GM12874 (cell line): ENCODE measurements around the gene CDC34.

Experiments
- TF ChIP-seq, protein P1 (sequence below): IDR thresholded peaks from 2 replicates; pipeline ENCODE4 v1.5.1; 2011; ENCODE audit warnings: low read depth, mild to moderate bottlenecking, control low read depth, low read length, moderate library complexity; ENCODE audit not compliant: insufficient read depth

Gene CDC34

DNA sequence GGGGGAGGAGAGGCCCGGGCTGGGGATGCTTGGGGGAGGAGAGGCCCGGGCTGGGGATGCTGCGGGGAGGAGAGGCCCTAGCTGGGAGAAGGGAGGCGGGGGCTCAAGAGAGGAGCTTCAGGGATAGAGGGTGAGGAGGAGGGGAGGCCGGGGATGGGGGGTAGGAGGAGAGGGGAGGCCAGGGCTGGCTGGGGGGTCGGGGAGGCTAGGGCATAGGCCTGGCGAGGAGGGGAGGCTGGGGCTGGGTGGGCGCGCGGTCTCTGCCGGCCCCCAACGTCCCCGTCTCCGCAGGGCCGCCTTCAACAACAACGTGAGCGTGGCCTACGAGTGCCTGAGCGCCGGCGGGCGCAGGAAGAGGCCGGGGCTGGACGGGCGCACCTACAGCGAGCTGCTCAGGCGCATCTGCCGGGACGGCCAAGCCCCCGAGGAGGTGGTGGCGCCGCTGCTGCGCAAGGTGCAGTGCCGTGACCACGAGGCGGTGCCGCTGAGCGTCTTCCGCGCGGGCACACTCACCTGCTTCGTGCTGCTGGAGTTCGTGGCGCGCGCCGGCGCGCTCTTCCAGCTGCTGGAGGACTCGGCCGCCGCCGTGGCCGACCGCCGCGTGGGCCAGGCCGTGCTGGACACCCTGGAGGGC, 12.8 kb upstream of the CDC34 start:
- TF ChIP-seq, protein P1, sequence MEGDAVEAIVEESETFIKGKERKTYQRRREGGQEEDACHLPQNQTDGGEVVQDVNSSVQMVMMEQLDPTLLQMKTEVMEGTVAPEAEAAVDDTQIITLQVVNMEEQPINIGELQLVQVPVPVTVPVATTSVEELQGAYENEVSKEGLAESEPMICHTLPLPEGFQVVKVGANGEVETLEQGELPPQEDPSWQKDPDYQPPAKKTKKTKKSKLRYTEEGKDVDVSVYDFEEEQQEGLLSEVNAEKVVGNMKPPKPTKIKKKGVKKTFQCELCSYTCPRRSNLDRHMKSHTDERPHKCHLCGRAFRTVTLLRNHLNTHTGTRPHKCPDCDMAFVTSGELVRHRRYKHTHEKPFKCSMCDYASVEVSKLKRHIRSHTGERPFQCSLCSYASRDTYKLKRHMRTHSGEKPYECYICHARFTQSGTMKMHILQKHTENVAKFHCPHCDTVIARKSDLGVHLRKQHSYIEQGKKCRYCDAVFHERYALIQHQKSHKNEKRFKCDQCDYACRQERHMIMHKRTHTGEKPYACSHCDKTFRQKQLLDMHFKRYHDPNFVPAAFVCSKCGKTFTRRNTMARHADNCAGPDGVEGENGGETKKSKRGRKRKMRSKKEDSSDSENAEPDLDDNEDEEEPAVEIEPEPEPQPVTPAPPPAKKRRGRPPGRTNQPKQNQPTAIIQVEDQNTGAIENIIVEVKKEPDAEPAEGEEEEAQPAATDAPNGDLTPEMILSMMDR: no peak

DNA sequence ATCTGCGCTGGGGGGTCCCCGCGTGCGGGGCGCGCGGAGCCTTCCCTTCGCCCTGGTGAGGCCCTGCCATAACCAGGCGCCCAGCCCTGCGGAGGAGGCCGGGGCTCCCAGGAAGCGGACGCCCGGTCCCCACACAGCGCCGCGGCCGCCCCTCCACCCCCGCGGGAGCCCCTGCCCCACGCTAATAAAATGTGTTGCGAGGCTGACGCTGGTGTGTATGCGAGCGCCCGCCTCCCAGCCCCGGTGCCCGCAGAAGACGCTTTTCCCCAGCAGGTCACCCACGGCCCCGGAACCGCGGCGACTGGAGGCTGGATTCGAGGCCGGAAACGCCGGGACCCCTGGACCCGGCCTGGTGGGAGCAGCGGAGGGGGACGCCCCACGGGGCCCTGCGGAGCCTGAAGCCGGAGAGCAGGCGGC, 12.1 kb upstream of the CDC34 start:
- TF ChIP-seq, protein P1: no peak

DNA sequence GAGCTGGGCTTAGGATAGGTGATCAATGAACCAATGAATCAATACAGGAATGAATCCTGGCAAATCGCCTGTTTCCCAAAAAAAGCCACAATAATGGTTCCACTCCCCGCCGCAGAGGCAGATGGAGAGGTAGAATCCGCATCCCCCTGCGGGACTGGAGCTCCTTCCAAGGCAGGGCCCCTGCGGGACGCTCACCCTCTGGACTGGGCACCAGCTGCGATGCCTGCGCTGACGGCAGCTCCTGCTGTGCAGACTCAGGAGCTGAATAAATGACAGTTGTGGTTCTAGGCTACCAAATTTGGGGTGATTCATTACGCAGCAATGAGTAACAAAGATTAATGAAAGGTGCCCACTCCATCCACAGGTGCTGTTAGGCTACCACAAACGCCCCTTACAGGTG, 8.8 kb upstream of the CDC34 start:
- TF ChIP-seq, protein P1: no peak

DNA sequence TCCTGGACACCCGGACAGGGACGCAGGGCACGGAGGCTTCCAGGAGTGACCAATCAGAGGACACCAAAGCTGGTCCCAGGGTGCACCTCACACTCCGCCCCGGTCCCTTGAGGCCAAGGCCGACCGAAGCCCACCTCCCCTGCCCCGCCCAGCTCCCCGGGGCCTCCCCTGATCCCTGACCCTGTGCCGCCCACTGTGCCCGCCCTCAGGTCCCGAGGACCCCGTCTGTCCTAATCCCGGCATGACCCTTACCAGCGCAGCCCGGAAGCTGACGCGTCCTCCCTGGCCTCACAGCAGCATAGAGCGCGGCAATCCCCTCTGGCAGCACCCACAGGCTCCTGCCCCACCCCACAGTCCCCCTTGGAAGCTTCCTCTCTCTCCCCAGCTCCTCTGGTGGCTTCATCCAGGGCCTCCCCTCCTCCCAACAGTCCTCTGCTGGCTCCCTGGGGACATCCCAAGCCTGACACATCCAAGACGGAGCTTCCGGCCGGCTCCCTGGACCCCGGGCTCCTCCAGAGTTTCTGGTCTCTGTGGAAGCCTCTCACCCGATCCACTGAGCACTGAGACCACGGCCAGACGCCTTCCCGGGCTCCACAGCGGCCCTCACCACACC, 7.4 kb upstream of the CDC34 start:
- TF ChIP-seq, protein P1: no peak

DNA sequence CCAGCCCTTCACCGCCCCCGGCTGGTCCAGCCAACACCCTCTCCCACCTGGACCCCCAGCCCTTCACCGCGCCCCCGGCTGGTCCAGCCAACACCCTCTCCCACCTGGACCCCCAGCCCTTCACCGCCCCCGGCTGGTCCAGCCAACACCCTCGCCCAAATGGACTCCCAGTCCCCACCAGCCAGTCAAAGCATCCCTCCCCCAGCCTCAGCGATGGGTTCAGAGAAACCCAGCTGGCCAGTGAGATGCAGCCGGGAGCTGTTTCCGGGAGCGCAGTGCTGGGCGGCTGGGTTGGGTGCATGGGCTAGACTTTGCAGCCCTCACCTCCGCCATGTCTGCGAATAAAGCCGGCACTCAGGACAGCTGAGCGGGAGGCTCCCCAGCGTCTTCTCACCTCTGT, 6.5 kb upstream of the CDC34 start:
- TF ChIP-seq, protein P1: no peak

DNA sequence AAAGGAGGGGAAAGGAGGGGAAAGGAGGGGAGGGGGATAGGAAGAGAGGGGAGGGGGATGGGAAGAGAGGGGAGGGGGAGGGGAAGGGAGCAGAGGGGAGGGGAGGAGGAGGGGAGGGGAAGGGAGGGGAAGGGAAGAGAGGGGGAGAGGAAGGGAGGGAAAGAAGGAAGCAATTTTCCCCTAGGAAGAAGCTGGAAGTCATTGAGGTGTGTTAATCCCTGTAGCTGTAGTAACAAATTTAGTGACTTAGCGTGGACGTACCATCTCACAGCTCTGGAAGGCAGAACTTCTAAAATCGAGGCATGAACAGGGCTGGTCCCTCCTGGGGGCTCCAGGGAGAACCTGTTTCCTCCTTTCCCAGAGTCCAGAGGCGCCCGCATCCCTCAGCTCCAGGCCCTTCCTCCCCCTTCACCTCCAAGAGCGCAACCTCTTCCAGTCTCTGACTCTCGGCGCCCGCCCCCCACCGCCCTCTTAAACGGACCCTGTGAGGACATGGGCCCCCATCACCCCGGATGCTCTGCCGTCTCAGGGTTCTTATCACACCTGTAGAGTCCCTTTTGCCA, 5.6 kb upstream of the CDC34 start:
- TF ChIP-seq, protein P1: no peak

DNA sequence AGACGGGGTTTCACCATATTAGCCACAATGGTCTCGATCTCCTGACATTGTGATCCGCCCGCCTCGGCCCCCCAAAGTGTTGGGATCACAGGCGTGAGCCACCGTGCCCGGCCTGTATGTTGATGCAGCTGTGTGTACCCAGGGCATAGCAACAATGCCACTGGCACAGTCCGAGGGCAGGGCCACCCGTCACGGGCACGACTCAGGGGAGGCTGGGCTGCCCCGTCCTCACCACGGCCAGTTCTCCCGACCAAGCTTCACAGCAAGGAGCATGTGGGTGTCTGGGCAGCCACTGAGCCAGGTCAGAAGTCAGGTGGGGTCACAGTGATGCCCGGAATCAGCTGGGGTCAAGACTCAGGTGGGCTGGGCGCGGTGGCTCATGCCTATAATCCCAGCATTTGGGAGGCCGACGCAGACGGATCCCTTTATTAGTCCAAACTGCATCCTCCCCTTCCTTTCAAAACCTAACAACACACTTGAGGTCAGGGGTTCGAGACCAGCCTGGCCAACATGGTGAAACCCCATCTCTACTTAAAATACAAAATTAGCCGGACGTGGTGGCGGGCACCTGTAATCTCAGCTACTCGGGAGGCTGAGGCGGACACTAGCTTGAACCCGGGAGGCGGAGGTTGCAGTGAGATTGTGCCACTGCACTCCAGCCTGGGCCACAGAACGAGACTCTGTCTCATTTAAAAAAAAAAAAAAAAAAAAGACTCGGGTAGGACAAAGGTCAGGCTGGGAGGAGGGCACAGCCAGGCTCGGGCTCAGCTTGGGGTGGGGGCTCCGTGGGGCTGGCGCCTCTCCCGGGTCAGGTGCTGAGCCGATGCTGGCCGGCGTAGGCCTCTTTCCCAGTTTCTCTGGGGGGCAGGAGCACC, 1.2 kb upstream of the CDC34 start:
- TF ChIP-seq, protein P1: no peak
